H9 (cell line): ENCODE data around the gene TAGLN3. TPM values are rescaled to one million over a fixed set of nuclear protein-coding genes. Genes with fewer than 3 reads are reported as not detected.

Experiments
- DNase-seq: peaks from one replicate; pipeline ENCODE4 v3.0.0-alpha.2; 2017
- H2AFZ ChIP-seq: one replicate; pipeline ENCODE4 v1.6.1; 2013; ENCODE audit warnings: mild to moderate bottlenecking, low read length, control low read depth, moderate library complexity
- H2AK5ac ChIP-seq: 2 replicates; pipeline ENCODE4 v1.6.1; 2013; ENCODE audit warnings: low read length, control low read depth, mixed read lengths; ENCODE audit not compliant: insufficient read length
- H2BK120ac ChIP-seq: one replicate; pipeline ENCODE4 v1.6.1; 2013; ENCODE audit warnings: low read depth, mild to moderate bottlenecking, low read length, control low read depth, inconsistent platforms; ENCODE audit not compliant: poor library complexity, severe bottlenecking
- H2BK12ac ChIP-seq: 2 replicates; pipeline ENCODE4 v1.6.1; 2013; ENCODE audit warnings: low read length, control low read depth, mixed read lengths, low read depth; ENCODE audit not compliant: insufficient read length
- H2BK15ac ChIP-seq: 2 replicates; pipeline ENCODE4 v1.6.1; 2013; ENCODE audit warnings: low read depth, low read length, control low read depth
- H2BK20ac ChIP-seq: one replicate; pipeline ENCODE4 v1.6.1; 2013; ENCODE audit warnings: low read depth, mild to moderate bottlenecking, low read length, control low read depth, inconsistent platforms; ENCODE audit not compliant: poor library complexity, severe bottlenecking
- H2BK5ac ChIP-seq: 2 replicates; pipeline ENCODE4 v1.6.1; 2013; ENCODE audit warnings: low read length, control low read depth, mixed read lengths; ENCODE audit not compliant: insufficient read length
- H3K14ac ChIP-seq: 2 replicates; pipeline ENCODE4 v1.6.1; 2013; ENCODE audit warnings: low read length, control low read depth; ENCODE audit not compliant: insufficient read depth
- H3K18ac ChIP-seq: 2 replicates; pipeline ENCODE4 v1.6.1; 2013; ENCODE audit warnings: low read depth, mild to moderate bottlenecking, mixed read lengths, low read length, control low read depth; ENCODE audit not compliant: insufficient read length
- H3K23ac ChIP-seq: 2 replicates; pipeline ENCODE4 v1.6.1; 2013; ENCODE audit warnings: low read length, control low read depth, mixed read lengths, low read depth; ENCODE audit not compliant: insufficient read length
- H3K23me2 ChIP-seq: 2 replicates; pipeline ENCODE4 v1.6.1; 2013; ENCODE audit warnings: low read depth, mild to moderate bottlenecking, mixed read lengths, low read length, control low read depth; ENCODE audit not compliant: insufficient read length, poor library complexity, severe bottlenecking
- H3K27ac ChIP-seq: 2 replicates; pipeline ENCODE4 v1.5.1; 2013; ENCODE audit warnings: low read length, control low read depth, mixed read lengths, low read depth; ENCODE audit not compliant: insufficient read length
- H3K27me3 ChIP-seq: 2 replicates; pipeline ENCODE4 v1.6.1; 2013; ENCODE audit warnings: low read length, control low read depth, inconsistent platforms; ENCODE audit not compliant: insufficient read depth
- H3K4ac ChIP-seq: 2 replicates; pipeline ENCODE4 v1.6.1; 2013; ENCODE audit warnings: low read depth, mild to moderate bottlenecking, control low read depth, inconsistent platforms, low read length, moderate library complexity
- H3K4me1 ChIP-seq: 2 replicates; pipeline ENCODE4 v1.6.1; 2013; ENCODE audit warnings: low read length, control low read depth, inconsistent platforms; ENCODE audit not compliant: insufficient read depth
- H3K4me2 ChIP-seq: 2 replicates; pipeline ENCODE4 v1.6.1; 2013; ENCODE audit warnings: low read length, control low read depth, mixed read lengths; ENCODE audit not compliant: insufficient read length, insufficient read depth
- H3K56ac ChIP-seq: 2 replicates; pipeline ENCODE4 v1.6.1; 2013; ENCODE audit warnings: low read depth, mild to moderate bottlenecking, mixed read lengths, low read length, control low read depth; ENCODE audit not compliant: insufficient read length
- H3K79me1 ChIP-seq: 2 replicates; pipeline ENCODE4 v1.6.1; 2013; ENCODE audit warnings: low read depth, mild to moderate bottlenecking, moderate library complexity, low read length, control low read depth, inconsistent platforms; ENCODE audit not compliant: insufficient read depth, poor library complexity, severe bottlenecking
- H3K79me2 ChIP-seq: 2 replicates; pipeline ENCODE4 v1.6.1; 2013; ENCODE audit warnings: low read length, control low read depth, inconsistent platforms; ENCODE audit not compliant: insufficient read depth
- H3K9ac ChIP-seq: 2 replicates; pipeline ENCODE4 v1.6.1; 2013; ENCODE audit warnings: low read length, control low read depth, mixed read lengths; ENCODE audit not compliant: insufficient read length; ENCODE audit errors: extremely low read depth
- H3K9me3 ChIP-seq: one replicate; pipeline ENCODE4 v1.6.1; 2013; ENCODE audit warnings: low read depth, low read length, inconsistent platforms; ENCODE audit not compliant: control insufficient read depth
- H3T11ph ChIP-seq: one replicate; pipeline ENCODE4 v1.6.1; 2013; ENCODE audit warnings: mild to moderate bottlenecking, low read length, control low read depth, inconsistent platforms
- H4K20me1 ChIP-seq: one replicate; pipeline ENCODE4 v1.6.1; 2013; ENCODE audit not compliant: control insufficient read depth, insufficient read length, insufficient read depth
- H4K5ac ChIP-seq: 2 replicates; pipeline ENCODE4 v1.6.1; 2013; ENCODE audit warnings: low read depth, mild to moderate bottlenecking, mixed read lengths, low read length, control low read depth; ENCODE audit not compliant: insufficient read length
- H4K8ac ChIP-seq: replicated peaks from 2 replicates; pipeline ENCODE4 v1.6.1; 2013; ENCODE audit warnings: low read length, control low read depth, mixed read lengths, low read depth; ENCODE audit not compliant: insufficient read length
- H4K91ac ChIP-seq: 2 replicates; pipeline ENCODE4 v1.6.1; 2013; ENCODE audit warnings: low read depth, mild to moderate bottlenecking, moderate library complexity, mixed read lengths, low read length, control low read depth; ENCODE audit not compliant: insufficient read length
- H3K27ac Mint-ChIP-seq, 3 experiments: 2 replicates in 2 of 3; 3 replicates in 1 of 3; pipeline ENCODE4 v1.8.0; 2020 to 2021; ENCODE audit warnings: mixed read lengths in 3 of 3, mild to moderate bottlenecking in 1 of 3, moderate library complexity in 1 of 3
- H3K27me3 Mint-ChIP-seq: 2 replicates; pipeline ENCODE4 v1.8.0; 2021; ENCODE audit warnings: low read depth, mild to moderate bottlenecking, moderate library complexity, mixed read lengths
- H3K36me3 Mint-ChIP-seq, 3 experiments: 2 replicates in 2 of 3; 3 replicates in 1 of 3; pipeline ENCODE4 v1.8.0; 2020 to 2021; ENCODE audit warnings: low read depth in 3 of 3, mixed read lengths in 3 of 3; ENCODE audit not compliant: insufficient read depth in 1 of 3
- H3K4me1 Mint-ChIP-seq, 2 experiments: 2 replicates each; pipeline ENCODE4 v1.8.0; 2020; ENCODE audit warnings: mixed read lengths in 2 of 2
- H3K4me3 Mint-ChIP-seq, 2 experiments: 2 replicates in 1 of 2; 3 replicates in 1 of 2; pipeline ENCODE4 v1.8.0; 2020 to 2021; ENCODE audit warnings: mild to moderate bottlenecking in 2 of 2, mixed read lengths in 2 of 2, moderate library complexity in 1 of 2
- H3K9me3 Mint-ChIP-seq, 2 experiments: 2 replicates in 1 of 2; 3 replicates in 1 of 2; pipeline ENCODE4 v1.8.0; 2020; ENCODE audit warnings: mild to moderate bottlenecking in 2 of 2, mixed read lengths in 2 of 2, moderate library complexity in 1 of 2
- WGBS: extraction: QIAGEN DNeasy Blood & Tissue Kit; methylation state at CpG from one replicate; pipeline ENCODE4 v1.1.7; 2013; ENCODE audit warnings: missing lambda C conversion rate, low lambda C conversion rate, mixed read lengths; ENCODE audit not compliant: insufficient read length; ENCODE audit errors: extremely low coverage; 5-methylcytosine and 5-hydroxymethylcytosine counted together
- total RNA-seq: library from RNA; stranded (reverse); gene quantifications from 2 replicates; pipeline ENCODE4 v1.2.1, GENCODE V29; 2021
- TF ChIP-seq, protein P1 (sequence below): fragments of 200-600 bp; sonication (generic); conservative IDR thresholded peaks from 3 replicates; pipeline ENCODE4 v1.8.0; 2021; ENCODE audit warnings: antibody characterized with exemption, mild to moderate bottlenecking

TAGLN3 gene
- total RNA-seq, 1 experiment from 2014 or later = 6.4 TPM

DNA sequence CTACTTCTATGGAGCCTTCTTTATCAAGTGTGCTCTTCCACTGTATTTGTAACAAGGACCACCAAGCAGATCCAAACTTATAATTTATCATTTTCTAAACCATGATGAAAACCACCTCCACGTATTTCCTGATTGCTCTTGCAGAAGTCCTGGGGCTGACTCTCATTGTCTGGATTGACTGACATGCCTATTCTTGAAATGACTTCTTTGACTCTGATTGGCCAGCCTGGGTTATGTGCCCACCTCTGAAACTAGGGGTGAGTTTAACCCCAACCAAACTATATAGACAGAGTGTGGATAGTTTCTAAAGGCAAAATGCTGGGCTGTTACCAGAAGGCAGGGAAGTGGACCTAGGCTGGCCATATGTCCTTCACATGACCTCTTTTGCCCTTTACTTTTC, 48.5 kb downstream of the TAGLN3 start:
- Histone ChIP-seq H3K23me2 (no peaks in the 10 kb centered on the region), H2BK12ac (no peak overlapping the region), H3K27me3 (no peaks in the 10 kb centered on the region), H3K27ac (no peak overlapping the region), H2AFZ (no peak overlapping the region), H3K79me2 (no peaks in the 10 kb centered on the region), H3K56ac (no peak overlapping the region), H3K9me3 (no peaks in the 10 kb centered on the region), H3T11ph (no peak overlapping the region), H4K8ac (no peak overlapping the region), H2BK5ac (no peak overlapping the region), H4K5ac (no peak overlapping the region), H3K23ac (no peak overlapping the region), H3K4me1 (peaks cover 2% of the 10 kb centered on the region; the same call in 1 of the 2 replicates), H4K91ac (no peak overlapping the region), H4K20me1 (no peaks in the 10 kb centered on the region), H3K14ac (no peak overlapping the region), H2BK120ac (no peak overlapping the region), H3K9ac (no peak overlapping the region), H3K79me1 (no peaks in the 10 kb centered on the region), H2BK20ac (no peak overlapping the region), H2AK5ac (no peak overlapping the region), H3K4ac (no peak overlapping the region), H3K4me2 (no peak overlapping the region), H2BK15ac (no peak overlapping the region), H3K18ac (no peak overlapping the region)
- Mint-ChIP-seq H3K27ac (no peak overlapping the region), H3K9me3 (no peaks in the 10 kb centered on the region), H3K36me3 (no peaks in the 10 kb centered on the region), H3K4me1 (peaks cover 14 to 18% of the 10 kb centered on the region in 2 experiments), H3K27me3 (no peaks in the 10 kb centered on the region), H3K4me3 (no peak overlapping the region)
- no peak for DNase-seq
- TF ChIP-seq, protein P1, sequence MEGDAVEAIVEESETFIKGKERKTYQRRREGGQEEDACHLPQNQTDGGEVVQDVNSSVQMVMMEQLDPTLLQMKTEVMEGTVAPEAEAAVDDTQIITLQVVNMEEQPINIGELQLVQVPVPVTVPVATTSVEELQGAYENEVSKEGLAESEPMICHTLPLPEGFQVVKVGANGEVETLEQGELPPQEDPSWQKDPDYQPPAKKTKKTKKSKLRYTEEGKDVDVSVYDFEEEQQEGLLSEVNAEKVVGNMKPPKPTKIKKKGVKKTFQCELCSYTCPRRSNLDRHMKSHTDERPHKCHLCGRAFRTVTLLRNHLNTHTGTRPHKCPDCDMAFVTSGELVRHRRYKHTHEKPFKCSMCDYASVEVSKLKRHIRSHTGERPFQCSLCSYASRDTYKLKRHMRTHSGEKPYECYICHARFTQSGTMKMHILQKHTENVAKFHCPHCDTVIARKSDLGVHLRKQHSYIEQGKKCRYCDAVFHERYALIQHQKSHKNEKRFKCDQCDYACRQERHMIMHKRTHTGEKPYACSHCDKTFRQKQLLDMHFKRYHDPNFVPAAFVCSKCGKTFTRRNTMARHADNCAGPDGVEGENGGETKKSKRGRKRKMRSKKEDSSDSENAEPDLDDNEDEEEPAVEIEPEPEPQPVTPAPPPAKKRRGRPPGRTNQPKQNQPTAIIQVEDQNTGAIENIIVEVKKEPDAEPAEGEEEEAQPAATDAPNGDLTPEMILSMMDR = no peak
- no CpG with 5 or more reads among the region's 1 CpG for WGBS
